Measurements from ENCODE around the gene PNPT1. TPM values are rescaled to one million over a fixed set of nuclear protein-coding genes. Genes with fewer than 3 reads are reported as not detected.

Gene PNPT1
- total and polyA plus RNA-seq, 10 of the 15 experiments (the other 5 are each of a cell fraction or from before 2014, with no cell fraction given), result 34.2 to 67.7 (median 43.3) TPM

DNA sequence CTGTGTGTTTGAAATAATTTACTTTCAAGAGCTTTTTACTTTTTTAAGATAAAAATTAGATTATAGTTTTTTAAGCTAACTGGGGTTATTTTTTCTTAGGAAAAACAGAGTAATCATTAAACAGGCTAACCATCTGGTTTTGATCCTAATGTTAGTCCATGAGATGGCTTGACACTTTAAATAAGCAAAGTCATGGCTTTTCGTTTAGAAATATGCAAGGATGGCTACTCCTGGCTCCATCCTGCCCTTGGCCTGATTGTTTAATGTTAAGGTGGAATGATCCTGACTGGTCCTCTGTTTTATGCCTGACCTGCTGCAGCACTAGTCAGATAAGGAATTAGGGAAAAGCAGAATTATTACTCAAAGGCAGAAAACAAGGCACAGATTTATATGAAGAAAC lies 39.7 kb upstream of the PNPT1 start (continued):
- TF ChIP-seq, protein P1, sequence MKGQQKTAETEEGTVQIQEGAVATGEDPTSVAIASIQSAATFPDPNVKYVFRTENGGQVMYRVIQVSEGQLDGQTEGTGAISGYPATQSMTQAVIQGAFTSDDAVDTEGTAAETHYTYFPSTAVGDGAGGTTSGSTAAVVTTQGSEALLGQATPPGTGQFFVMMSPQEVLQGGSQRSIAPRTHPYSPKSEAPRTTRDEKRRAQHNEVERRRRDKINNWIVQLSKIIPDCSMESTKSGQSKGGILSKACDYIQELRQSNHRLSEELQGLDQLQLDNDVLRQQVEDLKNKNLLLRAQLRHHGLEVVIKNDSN (IDR thresholded peaks at IDR 0.05; ENCODE audit: borderline replicate concordance, extremely low read length, insufficient read depth, low read depth, low read length), result no peak
- TF ChIP-seq, protein P2, sequence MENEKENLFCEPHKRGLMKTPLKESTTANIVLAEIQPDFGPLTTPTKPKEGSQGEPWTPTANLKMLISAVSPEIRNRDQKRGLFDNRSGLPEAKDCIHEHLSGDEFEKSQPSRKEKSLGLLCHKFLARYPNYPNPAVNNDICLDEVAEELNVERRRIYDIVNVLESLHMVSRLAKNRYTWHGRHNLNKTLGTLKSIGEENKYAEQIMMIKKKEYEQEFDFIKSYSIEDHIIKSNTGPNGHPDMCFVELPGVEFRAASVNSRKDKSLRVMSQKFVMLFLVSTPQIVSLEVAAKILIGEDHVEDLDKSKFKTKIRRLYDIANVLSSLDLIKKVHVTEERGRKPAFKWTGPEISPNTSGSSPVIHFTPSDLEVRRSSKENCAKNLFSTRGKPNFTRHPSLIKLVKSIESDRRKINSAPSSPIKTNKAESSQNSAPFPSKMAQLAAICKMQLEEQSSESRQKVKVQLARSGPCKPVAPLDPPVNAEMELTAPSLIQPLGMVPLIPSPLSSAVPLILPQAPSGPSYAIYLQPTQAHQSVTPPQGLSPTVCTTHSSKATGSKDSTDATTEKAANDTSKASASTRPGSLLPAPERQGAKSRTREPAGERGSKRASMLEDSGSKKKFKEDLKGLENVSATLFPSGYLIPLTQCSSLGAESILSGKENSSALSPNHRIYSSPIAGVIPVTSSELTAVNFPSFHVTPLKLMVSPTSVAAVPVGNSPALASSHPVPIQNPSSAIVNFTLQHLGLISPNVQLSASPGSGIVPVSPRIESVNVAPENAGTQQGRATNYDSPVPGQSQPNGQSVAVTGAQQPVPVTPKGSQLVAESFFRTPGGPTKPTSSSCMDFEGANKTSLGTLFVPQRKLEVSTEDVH (IDR thresholded peaks at IDR 0.05; ENCODE audit: low read depth, partially characterized antibody), result no peak
- TF ChIP-seq GABPA (IDR thresholded peaks at IDR 0.05; ENCODE audit: low read depth), result no peak

DNA sequence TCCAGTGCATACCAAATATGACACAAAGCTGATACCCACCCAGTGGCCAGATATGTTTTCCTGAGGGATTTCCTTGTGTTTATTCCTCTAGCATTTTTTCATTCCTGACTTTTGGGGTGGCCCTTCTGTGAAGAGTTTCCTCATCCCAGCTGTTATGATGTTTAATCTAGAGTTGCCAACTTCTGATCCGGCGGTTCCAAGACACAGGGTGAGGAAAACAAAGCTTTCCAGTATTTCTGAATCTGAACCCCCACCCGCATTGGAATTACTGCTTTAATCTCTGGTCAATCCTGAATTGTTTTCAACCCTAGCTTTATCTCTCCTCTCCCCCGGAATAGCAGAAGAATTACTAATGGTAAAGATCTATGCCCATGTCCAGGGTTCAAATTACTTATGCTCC lies 39.2 kb upstream of the PNPT1 start:
- no peaks in the 10 kb centered on the region for H3K79me2 ChIP-seq (ENCODE audit: control insufficient read depth, insufficient read depth, low read length)
- ChIA-PET CTCF (interaction anchor here (0.7 to 2.7 kb wide), 3 partner anchors 15 to 230 kb away, joined by 4 to 13 read pairs (median 4); no protein-coding TSS in a partner anchor), SMC1A (ENCODE audit: uncharacterized antibody, unreplicated experiment) (no interaction called here), POLR2A (no interaction called here), RAD21 (ENCODE audit: unreplicated experiment) (no interaction called here)
- WGBS (ENCODE audit: insufficient coverage, insufficient replicate concordance, low lambda C conversion rate, missing lambda C conversion rate), result 38% methylated on average over 4 of the region's 4 CpGs
- H4K20me1 ChIP-seq (ENCODE audit: control insufficient read depth, insufficient read depth), result no peaks in the 10 kb centered on the region
- H3K9ac ChIP-seq (ENCODE audit: control insufficient read depth, insufficient read depth, low read length), result no peak overlapping the region
- ATAC-seq, result no peak
- H3K36me3 ChIP-seq (ENCODE audit: control insufficient read depth in 2 of 2, insufficient read depth in 2 of 2, low read length in 1 of 2), result no peaks in the 10 kb centered on the region
- H3K27ac ChIP-seq (ENCODE audit: control insufficient read depth, insufficient read depth), result no peak overlapping the region
- no peak for FAIRE-seq
- no peaks in the 10 kb centered on the region for H3K27me3 ChIP-seq (replicated peaks in 1 of 2; ENCODE audit: control insufficient read depth in 2 of 2, insufficient read depth in 2 of 2, low read length in 1 of 2)
- TF ChIP-seq CREM (IDR thresholded peaks at IDR 0.05; ENCODE audit: low read depth), result no peak
- no peak for TF ChIP-seq TCF12 (IDR thresholded peaks at IDR 0.05; ENCODE audit: low read depth, low read length)
- no peak for TF ChIP-seq CBFB (IDR thresholded peaks at IDR 0.05; ENCODE audit: low read depth)
- TF ChIP-seq ASH2L (IDR thresholded peaks at IDR 0.05; ENCODE audit: borderline replicate concordance, low read depth), result no peak
- TF ChIP-seq RUNX3 (IDR thresholded peaks at IDR 0.05; ENCODE audit: low read length), result no peak
- no peak for TF ChIP-seq EED (IDR thresholded peaks at IDR 0.05; ENCODE audit: low read depth)
- TF ChIP-seq YBX1 (IDR thresholded peaks at IDR 0.05), result no peak
- no peak for TF ChIP-seq ZNF274 (IDR thresholded peaks at IDR 0.05; ENCODE audit: insufficient read depth, insufficient read length)
- TF ChIP-seq POLR2AphosphoS2 (IDR thresholded peaks at IDR 0.05; ENCODE audit: low read depth, low read length), result no peak
- no peak for TF ChIP-seq ZNF622 (IDR thresholded peaks at IDR 0.05)
- TF ChIP-seq, protein P3, sequence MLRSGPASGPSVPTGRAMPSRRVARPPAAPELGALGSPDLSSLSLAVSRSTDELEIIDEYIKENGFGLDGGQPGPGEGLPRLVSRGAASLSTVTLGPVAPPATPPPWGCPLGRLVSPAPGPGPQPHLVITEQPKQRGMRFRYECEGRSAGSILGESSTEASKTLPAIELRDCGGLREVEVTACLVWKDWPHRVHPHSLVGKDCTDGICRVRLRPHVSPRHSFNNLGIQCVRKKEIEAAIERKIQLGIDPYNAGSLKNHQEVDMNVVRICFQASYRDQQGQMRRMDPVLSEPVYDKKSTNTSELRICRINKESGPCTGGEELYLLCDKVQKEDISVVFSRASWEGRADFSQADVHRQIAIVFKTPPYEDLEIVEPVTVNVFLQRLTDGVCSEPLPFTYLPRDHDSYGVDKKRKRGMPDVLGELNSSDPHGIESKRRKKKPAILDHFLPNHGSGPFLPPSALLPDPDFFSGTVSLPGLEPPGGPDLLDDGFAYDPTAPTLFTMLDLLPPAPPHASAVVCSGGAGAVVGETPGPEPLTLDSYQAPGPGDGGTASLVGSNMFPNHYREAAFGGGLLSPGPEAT (IDR thresholded peaks at IDR 0.05; ENCODE audit: low read depth), result no peak
- TF ChIP-seq HDGF (IDR thresholded peaks at IDR 0.05), result no peak
- no peak for TF ChIP-seq NRF1 (conservative IDR thresholded peaks at IDR 0.05; ENCODE audit: low read depth, low read length)
- no peak for TF ChIP-seq SIX5 (IDR thresholded peaks at IDR 0.05; ENCODE audit: low read depth, low read length, severe bottlenecking)
- TF ChIP-seq SUPT20H (IDR thresholded peaks at IDR 0.05; ENCODE audit: borderline replicate concordance, control insufficient read depth, low read depth, low read length), result no peak
- TF ChIP-seq KAT2A (conservative IDR thresholded peaks at IDR 0.05; ENCODE audit: control insufficient read depth, low read depth, low read length), result no peak
- no peak for TF ChIP-seq NFIC (IDR thresholded peaks at IDR 0.05; ENCODE audit: low read depth, low read length)
- no peak for TF ChIP-seq POLR2A (IDR thresholded peaks at IDR 0.05; ENCODE audit: low read depth, low read length)
- no peak for TF ChIP-seq MTA2 (IDR thresholded peaks at IDR 0.05; ENCODE audit: low read depth)
- no peak overlapping the region for H3K4me3 ChIP-seq
- in situ Hi-C loops (cut with MboI), result no loop called here
- BruUV-seq (replicated peaks), result no TSS peak
- H2AFZ ChIP-seq (ENCODE audit: control insufficient read depth, low read depth, low read length), result no peak overlapping the region
- intact Hi-C loops (cut with micrococcal nuclease; ENCODE audit: unreplicated experiment), result no loop called here
- no peak for DNase-seq (ENCODE audit: low read depth, low spot score)
- no peaks in the 10 kb centered on the region for H3K4me1 ChIP-seq (ENCODE audit: control insufficient read depth, insufficient read depth, low read length)
- H3K9me3 ChIP-seq (replicated peaks; ENCODE audit: control insufficient read depth, insufficient read depth, low read length), result no peaks in the 10 kb centered on the region
- no peak overlapping the region for H3K4me2 ChIP-seq (ENCODE audit: control insufficient read depth, insufficient read depth)
